GM12872 (cell line): Measurements from ENCODE around the gene N4BP2L2.

Source experiments
- CTCF ChIP-seq: IDR thresholded peaks from 3 replicates; pipeline ENCODE4 v1.5.1; 2011; ENCODE audit warnings: low read depth, mild to moderate bottlenecking, low read length, moderate library complexity; ENCODE audit not compliant: insufficient read depth

The N4BP2L2 gene

GRCh38 chr13:32408296-32409000 is 130.1 kb downstream of the N4BP2L2 start:
- no peak for TF ChIP-seq CTCF

GRCh38 chr13:32407854-32408253 is 130.7 kb downstream of the N4BP2L2 start:
- no peak for TF ChIP-seq CTCF

- no peak for TF ChIP-seq CTCF
Observed at GRCh38 chr13:32403108-32403507, 135.5 kb downstream of the N4BP2L2 start.

GRCh38 chr13:32391101-32391619 is 147.4 kb downstream of the N4BP2L2 start:
- TF ChIP-seq CTCF, result no peak

GRCh38 chr13:32390484-32390883 is 148.1 kb downstream of the N4BP2L2 start:
- TF ChIP-seq CTCF, result no peak

GRCh38 chr13:32390048-32390447 is 148.5 kb downstream of the N4BP2L2 start:
- no peak for TF ChIP-seq CTCF

- no peak for TF ChIP-seq CTCF
Observed at GRCh38 chr13:32385410-32385809, 153.2 kb downstream of the N4BP2L2 start.
